NCI-H2029 (cell line): ENCODE data around the gene ITGB5.
"Not testable (repeated sequence)": the region's sequence is repeated elsewhere in the genome, so short reads cannot be mapped to it uniquely, and the experiment has no call there.

Experiments
- DNase-seq: peaks from one replicate; lab custom pipeline; 2025; lab: John Stamatoyannopoulos, UW

ITGB5 gene

DNA sequence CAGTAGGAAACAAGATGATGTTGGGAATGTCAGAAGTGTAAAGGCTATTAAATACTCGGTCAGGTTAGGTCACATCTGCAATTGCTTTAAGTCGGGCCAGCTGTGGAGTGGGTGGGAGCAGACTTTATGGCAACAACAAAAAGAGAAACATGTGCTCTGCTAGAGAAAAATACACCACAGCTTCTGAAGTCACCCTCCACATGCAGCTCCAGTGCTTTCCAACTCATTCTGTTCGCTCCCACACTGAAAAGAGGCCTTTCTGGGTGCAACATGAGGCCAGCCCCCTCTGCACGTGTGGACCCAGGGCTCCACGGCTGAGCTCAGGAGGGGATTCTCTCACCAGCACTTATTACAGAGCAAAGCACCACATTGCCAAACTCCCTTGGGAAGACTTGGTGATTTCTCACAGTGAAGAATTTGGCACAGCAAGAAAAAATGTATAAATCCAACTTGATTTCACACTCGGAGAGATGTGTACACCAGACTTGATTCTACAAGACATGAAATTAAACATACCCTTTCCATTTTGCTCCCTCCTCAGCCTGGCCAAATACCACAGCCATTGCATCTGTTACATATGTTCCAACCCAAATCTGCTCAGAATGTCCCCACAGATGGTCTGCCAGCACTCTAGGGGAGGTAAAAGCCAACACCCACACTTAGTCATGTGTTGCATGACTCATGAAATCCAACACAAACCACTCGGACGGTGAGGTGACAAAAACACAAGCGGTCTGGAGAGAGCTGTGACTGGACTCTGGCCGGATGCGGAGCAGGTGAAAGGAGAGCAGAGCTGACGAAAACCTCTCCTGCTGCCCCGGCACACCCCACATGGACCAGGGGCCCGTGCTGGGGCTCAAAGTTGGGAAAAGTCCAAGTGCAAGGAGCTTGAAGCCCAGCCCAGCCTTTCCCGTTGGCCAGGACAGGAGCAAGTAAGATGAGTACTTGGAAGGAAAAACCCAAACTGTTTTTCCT, 74.6 kb downstream of the ITGB5 start:
- no peak for DNase-seq

GRCh38 chr3:124811436-124811835, 75.7 kb downstream of the ITGB5 start:
- DNase-seq: no peak

DNA sequence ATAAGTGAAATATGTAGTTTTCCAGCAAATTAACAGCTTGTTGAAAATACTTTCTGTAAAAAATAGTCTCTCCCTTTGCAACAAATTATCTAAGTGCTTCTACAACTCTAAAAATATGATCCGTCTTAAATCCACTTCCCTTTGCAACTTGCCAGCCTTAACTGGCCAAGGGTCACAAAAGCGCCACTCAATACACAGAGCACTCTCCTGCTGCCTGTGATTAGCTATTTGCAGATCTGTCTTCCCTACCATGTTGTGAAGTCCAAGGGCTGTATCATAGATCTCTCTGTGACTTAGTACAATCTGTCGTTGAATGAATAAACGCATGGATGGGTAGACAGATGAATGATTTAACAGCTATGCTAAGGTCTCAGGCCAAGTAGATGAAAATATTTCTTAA, 76.2 kb downstream of the ITGB5 start:
- no peak for DNase-seq

DNA sequence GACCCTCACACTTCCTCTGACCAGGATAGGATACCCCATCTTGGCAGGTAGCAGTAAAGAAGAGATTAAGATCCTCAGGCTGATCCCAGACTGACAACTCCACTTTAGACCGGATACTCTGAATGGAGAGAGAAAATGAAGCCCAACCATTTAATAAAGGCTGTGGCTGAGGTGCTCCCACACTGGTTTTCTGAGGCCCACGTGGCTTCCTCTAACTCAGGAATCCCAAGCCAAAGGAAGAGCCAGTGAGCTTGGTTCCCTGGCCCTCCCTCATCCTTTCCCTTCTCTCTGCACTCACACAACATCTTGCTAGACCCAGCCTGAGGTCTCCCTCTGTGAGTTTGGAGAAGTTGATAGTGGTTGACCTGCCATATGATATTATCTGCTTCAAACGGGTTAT, 78.1 kb downstream of the ITGB5 start:
- DNase-seq: no peak

DNA sequence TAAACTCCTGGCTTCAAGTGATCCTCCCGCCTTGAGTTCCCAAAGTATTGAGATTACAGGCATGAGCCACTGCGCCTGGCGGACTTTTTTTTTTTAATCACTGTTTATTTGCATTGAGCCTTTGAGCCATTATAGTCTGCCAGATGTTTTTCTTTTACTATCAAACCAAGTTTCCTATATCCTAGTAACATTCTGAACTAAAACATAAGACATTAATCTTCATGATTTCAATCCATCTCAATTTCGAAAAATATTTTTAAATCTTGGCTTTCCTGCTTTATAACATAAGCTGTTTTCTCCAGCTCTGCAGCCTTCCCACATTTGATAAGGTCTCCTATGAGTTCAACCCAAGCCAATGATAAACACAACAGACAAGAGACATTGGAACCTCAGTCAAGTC, 81.5 kb downstream of the ITGB5 start:
- no peak for DNase-seq

- DNase-seq: no peak
These were observed 82.3 kb downstream of the ITGB5 start for GRCh38 chr3:124804875-124805274.

GRCh38 chr3:124802702-124803101, 84.5 kb downstream of the ITGB5 start:
- no peak for DNase-seq

GRCh38 chr3:124802061-124802698, 85.0 kb downstream of the ITGB5 start:
- DNase-seq: no peak

- peak; percentile 61 for DNase-seq
These were observed 86.5 kb downstream of the ITGB5 start for GRCh38 chr3:124800511-124801258.

DNA sequence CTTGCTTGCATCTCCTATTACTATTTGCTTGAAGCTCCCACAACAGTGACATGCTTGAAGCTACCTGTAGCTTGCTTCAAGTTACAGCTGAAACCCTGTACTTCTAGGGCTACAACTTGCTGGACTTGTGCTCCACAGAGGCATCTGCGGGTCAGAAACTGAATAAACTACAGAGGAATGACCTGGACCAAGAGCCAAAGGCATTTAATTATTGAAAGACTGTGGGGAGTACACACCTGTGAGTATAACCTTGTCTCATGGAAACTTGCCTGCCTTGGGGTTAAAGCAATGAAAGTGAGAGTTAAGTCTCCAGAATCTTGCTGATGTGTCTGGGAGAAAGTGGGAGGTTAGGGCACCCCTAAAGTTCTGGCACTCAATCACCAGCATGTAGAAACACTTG, 87.1 kb downstream of the ITGB5 start:
- DNase-seq: no peak

DNA sequence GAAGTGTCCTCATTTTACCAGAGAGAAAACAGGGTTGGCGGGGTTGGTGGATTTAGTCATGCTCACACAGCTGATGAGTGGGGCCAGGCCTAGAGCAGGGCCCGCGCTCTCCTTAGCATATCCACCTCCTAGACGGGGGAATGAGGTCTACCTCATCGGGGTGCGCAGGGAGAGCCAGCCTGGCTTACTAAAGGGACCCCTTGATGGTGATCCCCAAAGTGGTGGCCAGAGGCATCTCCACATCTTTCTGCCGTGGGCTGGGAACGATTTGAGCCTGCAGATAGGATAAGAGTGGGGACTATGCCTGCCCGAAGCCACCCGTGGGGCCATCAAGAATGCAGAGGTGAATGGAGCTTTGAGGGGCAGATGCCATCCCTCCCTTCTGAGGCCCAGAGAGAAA, 87.5 kb downstream of the ITGB5 start:
- no peak for DNase-seq

DNA sequence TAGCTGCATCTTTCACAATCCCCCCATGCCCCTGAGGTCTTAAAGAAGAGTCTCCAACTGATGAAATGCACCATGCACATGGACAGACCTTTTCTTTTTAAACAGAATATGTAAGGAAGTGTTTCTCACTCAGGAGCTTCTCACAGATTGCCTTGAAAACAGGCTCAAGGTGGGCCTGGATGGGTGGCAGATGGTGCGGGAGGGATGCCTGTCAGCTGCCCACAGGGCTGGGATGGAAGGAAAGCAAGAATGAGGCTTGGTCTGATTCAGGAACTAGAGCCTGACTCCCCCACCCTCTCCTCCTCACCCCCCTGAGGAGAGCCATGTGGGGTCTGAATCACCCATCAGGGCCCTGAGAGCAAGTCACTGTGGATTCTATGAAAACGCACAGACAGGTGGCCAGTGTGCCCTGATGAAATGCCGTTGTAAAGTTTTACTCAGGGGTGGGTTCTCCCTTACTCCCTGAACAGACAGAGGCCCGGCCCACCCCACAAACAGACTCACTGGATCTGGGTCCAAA, 89.7 kb downstream of the ITGB5 start:
- DNase-seq: no peak

DNA sequence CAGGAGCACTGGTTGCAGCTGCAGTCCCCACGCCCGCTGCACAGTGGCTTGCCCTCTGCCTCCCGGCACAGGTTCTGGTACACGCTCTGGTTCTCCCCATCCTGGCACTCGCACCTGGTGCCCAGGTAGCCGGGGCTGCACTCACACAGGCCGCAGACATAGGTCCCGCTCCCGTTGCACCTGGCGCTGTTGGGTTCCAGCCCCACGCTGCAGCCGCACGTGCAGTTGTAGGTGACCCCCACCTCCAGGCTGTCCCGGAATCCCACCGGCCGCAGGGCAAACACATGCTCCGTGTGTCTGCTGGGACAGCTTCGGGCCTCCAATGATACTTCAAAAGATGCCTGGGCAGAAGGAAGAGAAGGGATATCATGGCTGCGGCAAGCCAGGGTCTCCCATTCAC, 90.7 kb downstream of the ITGB5 start:
- DNase-seq: no peak

DNA sequence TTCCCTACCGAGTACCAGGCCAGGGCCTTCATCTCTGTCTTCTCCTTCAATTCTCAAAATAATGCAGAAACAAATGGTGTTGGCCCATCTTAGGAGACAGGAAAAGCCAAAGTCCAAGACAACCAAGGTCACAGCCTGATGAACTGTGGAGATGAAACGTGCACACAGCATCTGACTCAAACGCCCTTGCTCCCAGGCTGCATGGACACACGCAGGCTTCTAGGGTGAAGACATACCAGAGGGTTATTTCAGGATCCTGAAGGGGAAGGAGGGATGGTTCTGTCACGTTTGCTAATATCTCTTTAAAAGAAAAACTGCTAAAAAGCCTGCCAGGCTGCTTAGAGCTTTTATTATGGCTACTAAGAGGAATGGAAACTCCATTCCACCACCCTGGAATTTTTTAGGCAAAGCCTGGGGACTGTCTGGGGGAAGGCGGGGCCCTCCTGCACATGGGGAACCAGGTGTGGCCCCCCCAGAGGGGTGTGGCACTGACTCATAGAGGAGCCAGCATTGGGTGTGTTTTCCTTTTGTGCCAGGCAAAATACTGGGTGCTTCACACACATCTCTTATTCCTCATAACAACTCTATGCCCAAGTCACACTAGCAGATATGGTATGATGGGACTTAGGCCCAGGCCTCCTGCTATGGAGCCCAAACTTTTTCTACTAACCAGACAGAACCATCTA, 94.0 kb downstream of the ITGB5 start:
- no peak for DNase-seq

GRCh38 chr3:124792341-124793040, 94.7 kb downstream of the ITGB5 start:
- no peak for DNase-seq

DNA sequence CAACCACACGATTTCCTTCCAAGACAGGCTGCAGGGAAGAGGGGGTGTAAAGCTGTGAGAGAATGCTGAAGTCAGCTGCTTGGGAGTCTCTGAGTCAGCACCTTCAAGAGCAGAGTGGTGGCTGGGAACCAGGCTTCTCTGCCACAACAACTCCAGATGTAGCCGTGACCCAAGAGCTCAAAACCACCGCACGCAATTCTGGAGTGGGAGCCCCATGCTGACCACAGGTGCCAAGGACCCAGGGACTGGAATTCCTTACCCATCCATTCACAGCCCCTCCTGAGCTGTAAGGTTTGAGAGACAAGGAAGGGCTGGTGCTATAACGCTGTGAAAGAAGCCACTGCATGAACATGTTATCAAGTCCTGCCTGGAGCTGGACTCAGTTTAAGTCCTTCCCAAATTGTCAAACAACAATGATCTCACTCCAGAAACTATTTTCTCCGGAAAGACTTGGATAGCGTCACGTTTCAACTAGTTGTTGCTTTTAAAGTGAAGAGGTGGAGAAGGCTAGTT, 95.5 kb downstream of the ITGB5 start:
- DNase-seq: no peak

GRCh38 chr3:124791142-124791541, 96.0 kb downstream of the ITGB5 start:
- DNase-seq: no peak

- not testable (repeated sequence) for DNase-seq
These were observed 98.1 kb downstream of the ITGB5 start for GRCh38 chr3:124789103-124789502.

GRCh38 chr3:124788254-124788745, 98.9 kb downstream of the ITGB5 start:
- no peak for DNase-seq

GRCh38 chr3:124787476-124788195, 99.5 kb downstream of the ITGB5 start:
- DNase-seq: no peak
